GM12878 (cell line): ENCODE data around the gene PCDHA4. TPM values are rescaled to one million over a fixed set of nuclear protein-coding genes. Genes with fewer than 3 reads are reported as not detected.

Experiments
- ATAC-seq: fragments of 200-7000 bp; cut with Tn5 transposase; 3 replicates; pipeline ENCODE4 v1.9.1; 2020; ENCODE audit warnings: mild to moderate bottlenecking, moderate library complexity
- BruUV-seq: library from RNA; stranded (reverse); fragments of 400-500 nt; replicated peaks from 2 replicates; lab custom pipeline; 2021; lab: Mats Ljungman, UMichigan
- CTCF ChIA-PET: fragments of 300-600 bp; sonication (Branson Sonifier 250); formaldehyde crosslinking; extraction: SDS; loops from one replicate; lab custom pipeline; 2021; ENCODE audit warnings: inconsistent platforms; lab: Yijun Ruan, JAX
- POLR2A ChIA-PET: fragments of 350-600 bp; formaldehyde crosslinking; extraction: SDS; loops from one replicate; lab custom pipeline; 2021; ENCODE audit warnings: inconsistent platforms; lab: Charles Lee
- RAD21 ChIA-PET: fragments of 300-600 bp; sonication (Branson Sonifier 250); formaldehyde crosslinking; loops from one replicate; lab custom pipeline; 2023; ENCODE audit warnings: antibody characterized with exemption; ENCODE audit not compliant: unreplicated experiment; lab: Charles Lee
- SMC1A ChIA-PET: fragments of 300-600 bp; sonication (Branson Sonifier 250); formaldehyde crosslinking; loops from one replicate; lab custom pipeline; 2023; ENCODE audit not compliant: unreplicated experiment, uncharacterized antibody; lab: Charles Lee
- DNase-seq: peaks from one replicate; pipeline ENCODE4 v3.0.0-alpha.2; 2011; ENCODE audit warnings: low read depth, low spot score
- FAIRE-seq: peaks from 3 replicates; lab custom pipeline; 2011; peaks lifted over from hg19 to GRCh38; lab: Jason Lieb, UNC
- H2AFZ ChIP-seq: 2 replicates; pipeline ENCODE4 v1.6.0; 2011; ENCODE audit warnings: low read depth, low read length, control low read depth; ENCODE audit not compliant: control insufficient read depth
- H3K27ac ChIP-seq: 2 replicates; pipeline ENCODE4 v1.5.1; 2011; ENCODE audit warnings: control low read depth; ENCODE audit not compliant: control insufficient read depth, insufficient read depth
- H3K27me3 ChIP-seq, 2 experiments: replicated peaks in 1 of 2; 2 replicates each; pipeline versions ENCODE4 v1.6.0 to v1.6.1; 2011; ENCODE audit warnings: low read length in 1 of 2; ENCODE audit not compliant: control insufficient read depth in 2 of 2, insufficient read depth in 2 of 2
- H3K36me3 ChIP-seq, 2 experiments: 2 replicates each; pipeline ENCODE4 v1.5.1; 2011; ENCODE audit warnings: low read length in 1 of 2; ENCODE audit not compliant: control insufficient read depth in 2 of 2, insufficient read depth in 2 of 2
- H3K4me1 ChIP-seq: 2 replicates; pipeline ENCODE4 v1.6.1; 2011; ENCODE audit warnings: mild to moderate bottlenecking, low read length, moderate library complexity, mixed read lengths; ENCODE audit not compliant: control insufficient read depth, insufficient read depth
- H3K4me2 ChIP-seq: 2 replicates; pipeline ENCODE4 v1.6.0; 2011; ENCODE audit warnings: control low read depth; ENCODE audit not compliant: control insufficient read depth, insufficient read depth
- H3K4me3 ChIP-seq: fragments of 200-600 bp; sonication (generic); 2 replicates; pipeline ENCODE4 v1.5.1; 2016
- H3K79me2 ChIP-seq: 2 replicates; pipeline ENCODE4 v1.6.0; 2011; ENCODE audit warnings: low read length; ENCODE audit not compliant: control insufficient read depth, insufficient read depth
- H3K9ac ChIP-seq: 2 replicates; pipeline ENCODE4 v1.8.0; 2011; ENCODE audit warnings: low read length, control low read depth, mixed read lengths; ENCODE audit not compliant: control insufficient read depth, insufficient read depth
- H3K9me3 ChIP-seq: replicated peaks from 3 replicates; pipeline ENCODE4 v1.5.1; 2011; ENCODE audit warnings: mild to moderate bottlenecking, low read length; ENCODE audit not compliant: control insufficient read depth, insufficient read depth
- H4K20me1 ChIP-seq: 2 replicates; pipeline ENCODE4 v1.6.0; 2011; ENCODE audit not compliant: control insufficient read depth, insufficient read depth
- DPF2 ChIP-seq: fragments of 450-650 bp; IDR thresholded peaks from 2 replicates; pipeline ENCODE4 v1.6.1; 2017; ENCODE audit warnings: mild to moderate bottlenecking
- POLR2A ChIP-seq: IDR thresholded peaks from 2 replicates; pipeline ENCODE4 v1.6.1; 2011; ENCODE audit warnings: low read depth, mild to moderate bottlenecking, low read length
- TAF1 ChIP-seq: IDR thresholded peaks from 2 replicates; pipeline ENCODE4 v1.6.1; 2011; ENCODE audit warnings: mild to moderate bottlenecking, low read depth, low read length, borderline replicate concordance
- TARDBP ChIP-seq: IDR thresholded peaks from 2 replicates; pipeline ENCODE4 v1.6.1; 2016; ENCODE audit warnings: borderline replicate concordance
- TCF3 ChIP-seq: IDR thresholded peaks from 2 replicates; pipeline ENCODE4 v1.6.1; 2012; ENCODE audit warnings: low read depth, mild to moderate bottlenecking, low read length, borderline replicate concordance; ENCODE audit not compliant: insufficient read depth
- WGBS: methylation state at CpG from one replicate; pipeline ENCODE4 v1.1.6; 2016; ENCODE audit warnings: low lambda C conversion rate; ENCODE audit not compliant: insufficient replicate concordance, insufficient coverage; ENCODE audit errors: missing lambda C conversion rate; 5-methylcytosine and 5-hydroxymethylcytosine counted together
- in situ Hi-C: fragments of 300-500 bp; cut with MboI; formaldehyde crosslinking; loops from 9 replicates; pipeline ENCODE4 v1.14.3; 2018; ENCODE audit warnings: mixed read lengths
- intact Hi-C: fragments of 100-400 bp; cut with micrococcal nuclease; formaldehyde crosslinking; loops from one replicate; pipeline ENCODE4 v1.14.2; 2022; ENCODE audit not compliant: unreplicated experiment
- polyA plus RNA-seq, 11 experiments: library from polyadenylated mRNA; depleted of rRNA in 4 of 11; unstranded in 6 of 11; stranded (reverse) in 5 of 11; fragments of >200 nt; fragmentation: Nextera tagmentation in 4 of 11; fragmentation: Illumina TruSeq in 1 of 11; extraction: Ambion mirVana in 4 of 11; extraction: Trizol in 1 of 11; gene quantifications; 1 replicate in 1 of 11; 2 replicates in 10 of 11; pipeline versions ENCODE4 v1.2.1 to v1.2.3, GENCODE V29; 2011 to 2016; ENCODE audit warnings: inconsistent platforms in 2 of 11, missing spikeins in 2 of 11, low read depth in 1 of 11
- total RNA-seq, 4 experiments: library from RNA; depleted of rRNA in 3 of 4; stranded (reverse); fragments of >200 nt in 3 of 4; fragmentation: Illumina TruSeq in 1 of 4; extraction: Trizol in 1 of 4; gene quantifications; 2 replicates each; pipeline versions ENCODE4 v1.2.1 to v1.2.3, GENCODE V29; 2013 to 2021
- TF ChIP-seq, protein P1 (sequence below), 3 experiments: IDR thresholded peaks in 2 of 3; conservative IDR thresholded peaks in 1 of 3; 2 replicates each; pipeline ENCODE4 v1.5.1; 2011; ENCODE audit warnings: low read depth in 3 of 3, low read length in 3 of 3, mild to moderate bottlenecking in 3 of 3, control low read depth in 2 of 3, moderate library complexity in 2 of 3, inconsistent platforms in 1 of 3, mixed read lengths in 1 of 3; ENCODE audit not compliant: control insufficient read depth in 2 of 3, insufficient read depth in 1 of 3; ENCODE audit errors: extremely low read depth in 1 of 3

The PCDHA4 gene
- total and polyA plus RNA-seq, 10 of the 15 experiments (the other 5 are each of a cell fraction or from before 2014, with no cell fraction given) = not detected

DNA sequence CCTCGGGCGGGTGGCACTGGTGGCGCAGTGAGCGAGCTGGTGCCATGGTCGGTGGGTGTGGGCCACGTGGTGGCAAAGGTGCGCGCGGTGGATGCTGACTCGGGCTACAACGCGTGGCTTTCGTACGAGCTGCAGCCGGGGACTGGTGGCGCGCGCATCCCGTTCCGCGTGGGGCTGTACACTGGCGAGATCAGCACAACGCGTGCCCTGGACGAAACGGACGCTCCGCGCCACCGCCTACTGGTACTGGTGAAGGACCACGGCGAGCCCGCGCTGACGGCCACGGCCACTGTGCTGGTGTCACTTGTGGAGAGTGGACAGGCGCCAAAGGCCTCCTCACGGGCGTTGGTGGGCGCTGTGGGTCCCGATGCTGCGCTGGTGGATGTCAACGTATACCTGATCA, 2.0 kb downstream of the PCDHA4 start:
- no peak for FAIRE-seq
- Histone ChIP-seq H2AFZ (no peak overlapping the region), H3K27ac (no peak overlapping the region), H3K27me3 (no peaks in the 10 kb centered on the region), H3K36me3 (no peaks in the 10 kb centered on the region), H4K20me1 (no peaks in the 10 kb centered on the region), H3K9ac (no peak overlapping the region), H3K4me3 (no peak overlapping the region), H3K79me2 (no peaks in the 10 kb centered on the region), H3K9me3 (no peaks in the 10 kb centered on the region; the same call in 2 of the 3 replicates), H3K4me2 (no peak overlapping the region), H3K4me1 (no peaks in the 10 kb centered on the region)
- intact Hi-C loops = no loop called here
- no TSS peak for BruUV-seq
- in situ Hi-C loops = loop anchor here (25.0 kb wide), 1 partner anchor 753 kb away; no protein-coding TSS in a partner anchor
- SMC1A ChIA-PET = no interaction called here
- CTCF ChIA-PET = interaction anchor here (1.4 kb wide), 1 partner anchor 8 kb away, joined by 3 read pairs; no protein-coding TSS in a partner anchor
- no peak for DNase-seq
- RAD21 ChIA-PET = no interaction called here
- WGBS = 75% methylated on average over 17 of the region's 43 CpGs
- POLR2A ChIA-PET = no interaction called here
- TF ChIP-seq TAF1 (no peak), POLR2A (no peak), TARDBP (no peak), DPF2 (no peak)
- no peak for ATAC-seq

DNA sequence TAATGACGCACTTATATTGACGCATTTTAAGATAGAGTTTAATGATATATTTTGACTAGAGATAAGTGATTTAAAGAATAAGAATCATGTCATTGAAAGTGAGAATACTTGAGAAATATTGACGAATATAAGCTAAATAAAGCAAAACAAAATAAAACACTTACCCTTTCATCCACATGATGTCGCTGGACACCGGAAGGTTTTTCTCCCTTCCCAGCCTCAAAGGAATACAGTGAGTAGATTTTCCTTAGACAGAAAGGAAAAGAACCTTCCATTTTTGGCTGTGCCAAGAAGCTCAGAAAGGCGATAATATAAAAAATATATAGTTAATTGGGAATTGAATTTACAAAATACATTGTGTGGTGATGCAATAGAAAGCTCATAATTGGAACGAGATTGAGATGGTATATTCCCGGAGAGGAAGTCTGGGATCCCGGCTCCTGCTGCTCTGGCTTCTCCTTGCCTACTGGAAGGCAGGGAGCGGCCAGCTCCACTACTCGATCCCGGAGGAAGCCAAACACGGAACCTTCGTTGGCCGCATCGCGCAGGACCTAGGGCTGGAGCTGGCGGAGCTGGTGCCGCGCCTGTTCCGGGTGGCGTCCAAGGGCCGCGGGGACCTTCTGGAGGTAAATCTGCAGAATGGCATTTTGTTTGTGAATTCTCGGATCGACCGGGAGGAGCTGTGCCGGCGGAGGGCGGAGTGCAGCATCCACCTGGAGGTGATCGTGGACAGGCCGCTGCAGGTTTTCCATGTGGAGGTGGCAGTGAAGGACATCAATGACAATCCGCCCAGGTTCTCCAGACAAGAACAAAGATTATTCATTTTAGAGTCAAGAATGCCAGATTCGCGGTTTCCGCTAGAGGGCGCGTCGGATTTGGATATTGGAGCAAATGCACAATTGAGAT, 14.8 kb downstream of the PCDHA4 start, which contains the start of gene PCDHA5:
PCDHA5 (plus strand) TSS at position 239 of the 906 bp plus-strand sequence.
- Histone ChIP-seq H3K4me1 (no peaks in the 10 kb centered on the region), H3K27ac (no peak within 1 kb of the TSS), H3K4me2 (no peak within 1 kb of the TSS), H3K27me3 (no peaks in the 10 kb centered on the region), H3K9me3 (no peaks in the 10 kb centered on the region; the same call in 2 of the 3 replicates), H4K20me1 (no peaks in the 10 kb centered on the region), H2AFZ (no peak within 1 kb of the TSS), H3K79me2 (no peaks in the 10 kb centered on the region), H3K36me3 (no peaks in the 10 kb centered on the region), H3K9ac (no peak within 1 kb of the TSS), H3K4me3 (no peak within 1 kb of the TSS)
- in situ Hi-C loops = loop anchor here (25.0 kb wide), 1 partner anchor 741 kb away; no protein-coding TSS in a partner anchor
- ChIA-PET POLR2A (no interaction called here), SMC1A (interaction anchor here (0.8 kb wide), 1 partner anchor 12 kb away, joined by 3 read pairs; no protein-coding TSS in a partner anchor), RAD21 (no interaction called here), CTCF (interaction anchor here (0.7 to 2.0 kb wide), 5 partner anchors 9 to 24 kb away, joined by 3 to 5 read pairs (median 3); no protein-coding TSS in a partner anchor)
- intact Hi-C loops = no loop called here
- FAIRE-seq (no peak), DNase-seq (no peak), ATAC-seq (no peak)
- 59% methylated on average over 37 of the region's 39 CpGs for WGBS
- no peak for TF ChIP-seq TCF3
- TF ChIP-seq, protein P1, sequence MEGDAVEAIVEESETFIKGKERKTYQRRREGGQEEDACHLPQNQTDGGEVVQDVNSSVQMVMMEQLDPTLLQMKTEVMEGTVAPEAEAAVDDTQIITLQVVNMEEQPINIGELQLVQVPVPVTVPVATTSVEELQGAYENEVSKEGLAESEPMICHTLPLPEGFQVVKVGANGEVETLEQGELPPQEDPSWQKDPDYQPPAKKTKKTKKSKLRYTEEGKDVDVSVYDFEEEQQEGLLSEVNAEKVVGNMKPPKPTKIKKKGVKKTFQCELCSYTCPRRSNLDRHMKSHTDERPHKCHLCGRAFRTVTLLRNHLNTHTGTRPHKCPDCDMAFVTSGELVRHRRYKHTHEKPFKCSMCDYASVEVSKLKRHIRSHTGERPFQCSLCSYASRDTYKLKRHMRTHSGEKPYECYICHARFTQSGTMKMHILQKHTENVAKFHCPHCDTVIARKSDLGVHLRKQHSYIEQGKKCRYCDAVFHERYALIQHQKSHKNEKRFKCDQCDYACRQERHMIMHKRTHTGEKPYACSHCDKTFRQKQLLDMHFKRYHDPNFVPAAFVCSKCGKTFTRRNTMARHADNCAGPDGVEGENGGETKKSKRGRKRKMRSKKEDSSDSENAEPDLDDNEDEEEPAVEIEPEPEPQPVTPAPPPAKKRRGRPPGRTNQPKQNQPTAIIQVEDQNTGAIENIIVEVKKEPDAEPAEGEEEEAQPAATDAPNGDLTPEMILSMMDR (IDR thresholded peaks at IDR 0.05 in 2 of 3, conservative IDR thresholded peaks at IDR 0.05 in 1 of 3; ENCODE audit: control insufficient read depth in 2 of 3, extremely low read depth in 1 of 3, insufficient read depth in 1 of 3, low read depth in 3 of 3, low read length in 3 of 3) = peak in 2 of 3 experiments; percentile 31 to 39; a peak in 4 of 6 replicates
- BruUV-seq = no TSS peak
